HG02610 (cell line): ENCODE results near the gene NKD1.

Experiments
- ATAC-seq: cut with Tn5 transposase; IDR thresholded peaks from one replicate; pipeline ENCODE4 v1.9.1; 2021; ENCODE audit warnings: mild to moderate bottlenecking, moderate library complexity; ENCODE audit not compliant: unreplicated experiment

NKD1 gene

DNA sequence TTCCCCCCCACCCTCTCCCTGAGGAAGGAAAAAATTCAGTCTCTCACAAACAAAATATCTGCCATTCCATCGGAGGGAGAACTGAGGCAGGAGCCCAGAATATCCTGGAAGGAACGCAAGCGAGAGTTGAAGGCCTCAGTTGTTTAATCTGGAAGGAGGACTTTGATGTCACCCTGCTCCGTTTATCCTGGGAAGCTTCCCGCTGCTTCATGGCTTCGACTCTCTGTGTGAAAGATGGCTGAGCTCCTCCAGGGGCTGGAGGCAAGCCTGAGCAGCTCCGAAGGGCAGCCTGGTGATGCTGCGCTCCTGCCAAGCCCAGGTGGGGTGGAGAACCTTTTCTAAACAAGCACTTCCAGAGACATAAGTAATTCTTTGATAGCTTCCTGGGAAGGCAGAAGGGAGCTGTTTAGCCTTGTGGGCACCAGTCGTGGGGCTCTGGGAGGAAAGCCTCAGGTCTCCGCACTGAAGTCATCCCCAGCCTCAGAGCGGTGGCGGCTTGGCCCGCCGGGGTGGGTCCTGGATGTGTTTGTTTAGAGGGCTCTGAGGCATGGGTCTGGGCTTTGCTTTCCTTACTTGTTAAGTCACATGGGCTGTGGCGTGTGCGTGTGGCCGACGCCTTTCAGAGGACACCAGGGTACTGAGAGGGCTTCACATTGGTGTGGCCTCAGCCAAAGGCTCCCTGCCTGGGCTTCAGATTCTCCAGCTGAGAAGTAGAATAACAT, 7.9 kb downstream of the NKD1 start:
- no peak for ATAC-seq

DNA sequence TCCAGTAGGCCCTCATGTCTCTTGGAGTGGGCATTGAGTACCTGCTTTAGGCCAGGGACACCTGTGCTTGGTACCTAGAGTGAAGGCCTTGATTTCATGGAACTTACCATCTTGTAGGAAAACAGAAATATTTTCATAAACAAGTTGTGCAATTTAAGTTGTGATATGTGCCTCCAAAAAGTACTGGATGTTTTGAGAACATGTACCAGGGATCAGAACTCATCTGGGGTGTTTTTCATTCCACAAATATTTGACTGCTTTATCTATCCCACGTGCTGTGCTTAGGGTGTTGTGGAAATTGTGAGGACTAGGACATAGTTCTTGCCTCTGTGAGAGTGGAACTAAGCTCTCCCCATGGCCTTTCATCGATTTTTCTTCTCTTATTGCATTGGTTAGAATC, 8.8 kb downstream of the NKD1 start:
- ATAC-seq = no peak

DNA sequence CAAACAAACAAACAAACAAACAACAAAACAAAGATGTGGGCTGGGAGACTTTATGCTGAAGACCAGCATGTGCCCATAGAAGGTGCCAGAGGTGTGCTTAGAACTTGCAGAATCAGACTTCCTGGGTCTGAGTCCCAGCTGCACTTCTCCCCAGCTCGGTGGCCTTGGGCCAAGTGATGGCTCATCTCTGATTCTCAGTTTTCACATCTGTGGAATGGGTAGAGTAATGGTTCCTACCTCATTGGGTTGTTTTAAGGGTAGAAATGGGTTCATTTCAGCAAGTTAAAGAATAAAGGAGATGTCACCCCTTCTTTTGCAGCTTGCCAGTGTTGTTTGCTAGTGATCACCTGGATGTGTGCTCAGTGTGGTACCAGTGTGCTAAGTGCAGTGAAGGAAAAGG, 10.7 kb downstream of the NKD1 start:
- no peak for ATAC-seq

DNA sequence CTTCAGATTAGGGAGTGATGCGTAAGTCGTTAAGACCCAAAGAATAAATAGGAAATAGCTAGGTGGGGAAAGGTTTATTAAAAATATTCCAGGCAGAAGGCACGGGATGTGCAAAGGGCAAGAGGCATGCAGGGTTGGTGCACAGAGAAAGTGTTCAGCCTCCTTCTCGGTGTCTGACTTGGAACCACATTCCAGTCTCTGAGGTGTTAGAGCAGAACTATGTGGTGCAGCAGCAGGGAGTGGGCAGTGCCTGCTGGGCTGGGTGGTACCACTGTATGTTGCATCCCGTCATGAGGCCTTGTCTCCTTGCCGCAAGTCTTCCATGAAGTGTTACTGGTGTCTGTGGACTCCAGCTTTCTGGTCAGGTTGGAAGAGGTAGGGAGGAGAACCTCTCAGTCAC, 11.1 kb downstream of the NKD1 start:
- ATAC-seq = no peak

DNA sequence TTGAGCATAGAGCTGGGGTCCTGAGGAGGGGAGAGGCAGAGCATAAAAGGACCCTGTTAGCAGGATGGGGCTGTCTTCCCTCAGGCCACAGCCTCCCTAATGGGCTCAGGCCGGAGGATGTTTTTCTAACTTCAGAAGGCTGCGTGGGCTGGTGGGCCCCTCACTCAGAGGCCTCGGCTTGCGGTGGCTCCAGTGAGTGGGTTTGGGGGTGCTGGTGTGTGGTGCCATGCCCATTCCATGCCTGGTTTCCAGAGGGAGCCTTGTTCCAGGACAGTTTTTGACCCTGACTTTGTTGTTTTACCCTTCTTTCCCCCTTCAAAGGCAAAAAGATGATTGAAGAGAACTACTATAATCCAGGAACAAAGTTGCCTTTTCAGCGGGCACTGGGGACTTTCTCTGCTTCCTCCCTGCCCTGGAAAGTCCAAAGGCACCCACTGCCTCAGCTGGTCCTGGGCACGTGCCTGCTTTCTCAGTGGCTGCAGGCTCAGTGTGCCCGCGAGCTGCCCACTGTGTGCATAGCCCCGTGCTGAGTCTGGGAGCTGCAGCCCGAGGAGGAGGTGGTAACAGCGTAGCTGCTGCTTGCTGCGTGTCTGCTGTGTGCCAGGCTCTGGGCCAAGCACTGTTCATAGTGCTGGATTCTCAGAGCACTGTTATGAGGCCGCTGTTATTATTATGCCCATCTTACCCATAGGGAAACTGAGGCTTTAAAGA, 11.8 kb downstream of the NKD1 start:
- no peak for ATAC-seq

DNA sequence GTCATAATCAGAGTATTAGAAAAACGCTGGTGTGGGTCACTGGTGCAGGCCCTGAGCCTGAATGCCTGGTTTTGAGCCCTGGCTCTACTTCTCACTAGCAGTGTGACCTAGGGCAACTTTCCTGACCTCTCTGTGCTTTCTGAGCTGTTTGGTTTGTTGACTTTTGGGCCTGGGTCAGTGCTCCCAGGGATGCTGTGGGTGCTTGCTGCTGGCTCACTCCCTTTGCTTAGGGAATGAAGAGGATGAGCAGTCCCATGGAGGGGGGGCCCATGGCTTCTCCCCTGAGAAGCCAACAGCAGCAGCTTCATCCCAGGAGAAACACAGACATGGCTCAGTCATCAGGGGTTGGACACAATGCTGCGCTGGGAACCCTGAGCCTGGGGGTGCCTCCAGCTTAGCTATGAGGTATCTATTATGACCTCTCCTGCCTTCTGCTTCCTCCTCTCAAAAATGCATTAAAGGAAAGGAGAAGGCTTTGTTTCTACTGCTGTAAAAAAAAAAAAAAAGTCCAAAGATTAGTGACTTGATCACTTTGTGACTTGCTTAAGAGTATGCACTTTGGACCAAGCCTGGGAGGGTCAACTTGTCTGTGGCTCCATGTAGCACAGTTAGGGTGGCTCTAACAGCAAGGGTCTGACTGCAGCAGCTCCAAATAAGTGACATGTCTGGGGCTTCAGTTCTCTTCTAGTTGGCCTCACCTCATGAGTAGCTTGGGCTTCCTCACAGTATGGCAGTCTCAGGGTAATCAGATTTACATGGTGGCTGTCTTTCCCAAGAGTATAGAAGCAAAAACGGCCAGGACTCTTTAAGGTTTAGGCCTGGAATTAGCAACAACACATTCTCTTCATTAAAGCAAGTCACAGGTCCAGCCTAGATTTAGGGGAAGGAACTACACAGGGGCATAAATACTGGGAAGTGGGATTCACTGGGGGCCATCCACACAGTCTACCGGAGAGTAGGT, 13.0 kb downstream of the NKD1 start:
- no peak for ATAC-seq

DNA sequence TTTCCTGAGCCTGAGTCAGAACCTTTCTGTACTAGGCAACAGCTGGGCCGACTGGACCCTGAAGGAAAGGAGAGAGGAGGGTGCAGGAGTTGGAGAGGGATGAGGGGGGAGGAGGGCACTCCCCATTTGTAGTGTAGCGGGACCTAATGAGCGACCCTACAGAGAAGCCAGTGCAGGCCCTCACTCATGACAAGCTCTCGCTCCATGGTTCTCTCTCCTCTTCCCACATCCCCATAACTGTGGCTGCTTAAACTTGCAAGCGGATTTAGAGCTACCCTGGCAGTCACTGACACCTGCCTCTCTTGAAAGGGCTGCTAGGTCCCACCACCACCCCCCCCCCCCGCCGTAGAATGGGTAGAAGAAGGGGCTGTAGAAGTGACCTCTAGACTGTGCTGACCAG, 14.5 kb downstream of the NKD1 start:
- ATAC-seq = no peak

DNA sequence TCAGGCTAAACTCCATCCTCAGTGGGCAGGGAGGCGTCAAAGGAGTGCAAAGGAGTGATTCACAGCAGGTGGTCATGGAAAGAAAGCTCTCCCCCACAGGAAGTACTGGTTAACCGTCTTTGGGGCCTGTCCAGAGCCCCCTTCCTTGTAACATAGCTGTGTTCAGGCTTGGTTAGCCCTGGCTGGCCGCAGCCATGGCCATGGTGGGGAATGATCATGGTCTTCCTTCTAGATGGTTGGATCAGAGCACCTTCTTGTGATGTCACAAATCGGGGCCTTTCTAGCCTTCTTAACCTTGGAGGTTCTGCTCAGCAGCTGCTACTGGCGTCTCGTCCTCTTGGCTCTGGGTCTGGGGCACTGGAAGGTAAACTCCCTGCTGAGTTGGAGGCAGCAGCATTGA, 15.8 kb downstream of the NKD1 start:
- no peak for ATAC-seq

DNA sequence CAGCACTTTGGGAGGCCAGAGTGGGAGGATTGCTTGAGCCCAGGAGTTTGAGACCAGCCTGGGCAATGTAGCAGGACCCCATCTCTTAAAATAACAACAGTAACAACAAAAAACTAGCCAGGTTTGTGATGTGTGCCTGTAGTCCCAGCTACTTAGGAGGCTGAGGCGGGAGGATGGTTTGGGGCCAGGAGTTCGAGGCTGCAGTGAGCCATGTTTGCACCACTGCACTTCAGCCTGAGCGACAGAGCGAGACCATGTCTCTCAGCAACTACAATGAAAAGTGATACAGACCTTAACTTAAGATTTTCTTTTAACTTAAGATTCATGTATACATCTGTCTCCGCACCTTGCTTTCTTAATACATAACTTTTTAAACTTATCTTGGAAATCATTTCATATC, 17.2 kb downstream of the NKD1 start:
- ATAC-seq = no peak

DNA sequence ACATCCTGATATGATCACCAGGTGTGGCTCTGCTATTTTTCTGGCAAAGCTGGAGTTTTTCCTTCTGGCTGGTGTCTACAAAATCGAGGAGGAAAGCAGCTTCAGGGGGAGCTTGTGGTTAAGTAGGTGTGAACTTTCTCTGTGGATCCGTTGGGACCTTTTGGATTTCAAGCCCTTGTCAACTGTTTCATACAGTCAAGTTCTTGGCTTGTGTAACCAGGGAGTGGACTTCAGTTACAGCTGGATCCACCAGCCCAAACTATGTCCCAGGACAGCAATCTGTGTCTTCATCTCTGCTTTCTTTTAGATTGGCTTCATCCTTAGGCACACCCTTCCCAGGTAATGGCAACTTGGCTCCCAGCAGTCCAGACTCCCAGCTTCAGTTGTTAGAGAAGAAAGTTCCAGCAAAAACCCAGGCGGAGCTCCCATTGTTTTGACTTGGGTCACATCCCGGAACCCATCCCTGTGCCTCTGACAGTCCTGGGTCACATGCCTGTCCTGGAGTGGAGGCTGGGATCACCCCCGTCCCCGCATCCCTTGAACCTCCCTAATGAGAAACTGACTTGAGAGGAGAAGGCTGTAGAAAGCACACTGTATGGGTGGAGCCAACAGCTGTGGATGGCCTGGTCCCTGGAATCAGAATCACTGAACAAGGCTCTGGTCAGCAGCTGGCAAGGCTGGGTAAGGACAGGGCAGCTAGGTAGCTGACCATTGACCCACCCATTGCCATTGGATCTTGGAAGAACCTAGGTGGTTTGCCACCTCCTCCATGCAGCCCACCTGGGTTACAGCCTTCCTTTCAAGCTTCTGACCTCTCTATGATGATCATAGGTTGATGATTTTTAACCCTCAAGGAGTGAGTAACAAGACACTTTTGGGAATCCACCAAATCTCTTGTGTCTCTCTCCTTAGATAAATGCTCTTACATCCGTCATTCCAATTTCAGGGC, 18.1 kb downstream of the NKD1 start:
- no peak for ATAC-seq

DNA sequence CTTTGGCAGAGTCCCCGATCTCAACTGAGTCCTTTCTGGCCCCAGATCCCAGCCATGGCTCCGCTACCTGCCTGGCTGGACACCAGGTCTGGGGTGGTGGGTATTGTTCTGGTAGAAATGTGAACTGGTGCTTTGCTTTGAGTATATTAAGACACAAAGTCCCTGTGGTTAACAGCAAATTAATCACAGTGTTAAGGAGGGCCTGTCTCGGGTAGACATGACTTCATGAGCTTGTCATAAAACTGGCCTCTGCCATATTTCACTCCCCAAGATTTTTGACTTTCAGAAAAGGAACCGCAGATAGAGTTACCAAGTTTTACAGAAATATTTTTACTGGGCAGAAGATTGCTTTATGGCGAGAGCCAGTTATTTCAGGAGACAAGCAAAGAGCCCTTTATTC, 19.5 kb downstream of the NKD1 start:
- ATAC-seq = no peak

DNA sequence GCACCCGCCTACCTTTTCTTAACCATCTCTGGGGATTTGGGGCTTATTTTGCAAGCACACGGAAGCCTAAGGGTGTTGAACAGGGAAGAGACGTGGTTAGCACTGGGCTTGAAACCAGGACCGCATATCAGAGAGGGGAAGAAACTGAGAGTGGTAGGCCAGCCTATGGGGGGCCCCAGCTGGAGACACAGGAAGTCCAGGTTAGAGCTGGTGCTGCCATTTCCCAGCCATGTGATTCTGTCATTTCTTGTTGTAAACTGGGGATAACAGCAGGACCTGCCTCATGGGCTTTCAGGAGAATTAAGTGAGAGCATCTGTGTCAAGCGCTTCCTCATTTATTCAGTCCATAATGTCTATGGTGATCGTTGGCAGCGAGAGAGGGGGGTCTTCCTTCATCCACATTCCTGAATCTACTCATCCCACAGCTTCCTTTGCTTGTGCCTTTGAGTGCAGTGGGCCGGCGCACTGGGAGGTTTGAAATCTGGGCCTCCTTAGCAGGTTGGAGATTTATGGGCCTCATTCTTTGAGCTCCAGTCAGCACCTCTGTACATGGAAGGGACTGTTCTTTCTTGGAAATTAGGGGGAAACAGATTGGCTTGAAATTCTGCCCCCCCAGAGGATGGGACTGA, 20.1 kb downstream of the NKD1 start:
- ATAC-seq = no peak

DNA sequence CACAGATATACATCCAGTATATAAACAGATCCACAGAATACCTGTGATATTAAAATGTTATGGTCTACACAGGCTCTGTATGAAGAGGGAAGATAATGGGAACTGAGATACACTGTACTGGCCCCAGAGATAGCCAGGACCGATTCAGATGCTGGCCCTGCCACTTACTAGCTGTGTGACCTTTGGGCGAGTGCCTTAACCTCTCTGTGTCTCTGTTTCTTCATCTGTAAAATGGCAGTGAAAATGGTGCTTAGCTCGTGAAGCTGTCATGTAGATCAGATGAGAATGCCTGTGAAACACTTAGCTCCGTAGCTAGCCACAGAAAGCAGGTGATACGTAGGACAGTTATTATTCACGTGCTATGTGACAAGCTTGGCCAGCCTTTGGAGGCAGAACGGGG, 22.2 kb downstream of the NKD1 start:
- no peak for ATAC-seq

DNA sequence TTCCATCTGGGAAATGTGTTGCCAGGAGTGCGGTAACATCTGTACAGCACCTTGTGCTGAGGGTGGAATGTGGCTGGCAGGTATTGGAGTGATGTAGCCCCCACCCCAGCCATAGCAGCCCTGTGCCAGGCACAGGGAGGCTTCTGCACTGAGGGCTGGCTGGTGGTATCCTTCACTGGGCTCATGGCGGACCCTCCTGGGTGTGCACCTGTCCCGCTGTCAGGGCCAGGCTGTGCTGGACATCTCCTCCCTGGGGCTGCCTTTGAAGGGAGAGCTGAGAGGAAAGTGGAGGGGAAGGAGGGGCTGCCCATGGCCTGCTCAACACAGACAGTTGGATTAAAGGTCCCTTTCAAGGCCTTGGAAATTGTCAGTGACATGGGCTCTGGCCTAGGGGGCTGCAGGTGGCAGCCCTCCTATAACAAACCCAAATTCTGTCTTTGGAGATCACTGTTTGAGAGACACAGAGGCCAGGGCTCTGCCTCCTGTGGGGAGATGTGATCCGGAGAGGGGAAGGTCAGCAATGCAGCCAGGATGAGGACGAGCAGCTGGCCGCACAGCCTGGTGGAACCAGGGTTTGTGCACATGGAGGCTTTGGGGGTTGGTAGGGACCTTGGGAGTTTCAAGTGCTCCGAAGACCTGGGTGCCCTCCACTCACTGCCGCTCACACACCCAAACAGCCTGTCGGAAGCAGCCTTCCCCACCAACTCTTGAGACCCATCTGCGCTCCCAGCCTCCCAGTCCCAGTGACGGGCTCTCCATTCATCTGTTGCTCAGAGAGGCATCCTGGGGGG, 22.8 kb downstream of the NKD1 start:
- no peak for ATAC-seq

DNA sequence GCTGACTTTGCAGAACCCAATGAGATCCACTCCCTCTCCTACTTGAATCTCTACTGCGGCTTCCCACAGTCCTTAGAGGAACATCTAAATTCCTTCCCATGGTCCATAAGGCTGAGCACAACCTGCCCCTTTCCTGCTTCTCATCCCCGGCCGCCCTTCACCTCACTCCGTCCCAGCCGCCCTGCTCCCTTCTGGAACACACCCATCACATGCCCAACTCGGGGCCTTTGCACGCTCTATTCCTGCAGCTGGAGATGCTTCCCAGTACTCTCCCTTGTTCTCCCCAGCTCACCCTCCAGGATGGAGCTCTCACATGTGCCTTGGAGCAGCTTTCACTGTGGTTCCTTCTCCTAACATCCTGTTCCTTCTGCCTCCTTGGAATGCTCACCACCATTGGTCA, 23.6 kb downstream of the NKD1 start:
- no peak for ATAC-seq

DNA sequence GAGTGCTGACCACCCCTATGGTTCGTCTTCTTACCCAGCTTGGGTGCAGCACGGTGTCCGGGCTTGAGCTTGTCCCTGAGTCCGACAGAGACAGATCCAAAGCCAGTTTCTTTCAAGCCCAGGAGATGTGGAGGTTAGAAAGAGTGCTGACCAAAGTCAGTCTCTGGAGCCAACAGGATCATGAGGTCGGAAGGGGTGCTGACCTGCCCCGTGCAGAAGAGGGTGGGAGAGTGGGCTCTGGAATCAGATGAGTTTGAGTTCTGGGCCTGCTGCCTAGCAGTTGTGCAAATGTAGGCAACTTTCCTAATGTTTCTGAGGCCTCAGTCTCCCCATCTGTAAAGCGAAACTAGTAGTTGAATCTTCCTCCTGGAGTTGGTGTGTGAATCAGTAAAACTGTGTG, 24.5 kb downstream of the NKD1 start:
- ATAC-seq = no peak

DNA sequence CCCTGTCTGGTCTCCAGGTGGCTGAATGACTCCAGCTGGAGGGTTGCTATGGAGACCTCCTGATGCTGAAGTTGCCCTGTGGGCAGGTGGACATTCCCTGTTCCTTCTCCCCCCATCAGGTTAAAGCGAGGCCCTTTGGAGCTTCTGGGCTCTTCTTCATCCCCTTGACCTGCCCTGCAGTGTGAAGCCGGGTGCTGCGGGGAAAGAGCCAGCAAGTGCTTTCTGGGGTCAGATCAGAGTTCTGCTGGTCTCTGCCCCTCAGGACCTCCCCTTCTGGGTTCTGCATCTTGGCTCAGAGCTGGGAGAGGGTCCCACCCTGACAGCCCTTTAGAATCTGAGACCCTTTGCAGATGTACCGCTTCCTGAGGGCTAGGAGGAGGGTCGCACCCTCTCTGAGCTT, 25.1 kb downstream of the NKD1 start:
- no peak for ATAC-seq

DNA sequence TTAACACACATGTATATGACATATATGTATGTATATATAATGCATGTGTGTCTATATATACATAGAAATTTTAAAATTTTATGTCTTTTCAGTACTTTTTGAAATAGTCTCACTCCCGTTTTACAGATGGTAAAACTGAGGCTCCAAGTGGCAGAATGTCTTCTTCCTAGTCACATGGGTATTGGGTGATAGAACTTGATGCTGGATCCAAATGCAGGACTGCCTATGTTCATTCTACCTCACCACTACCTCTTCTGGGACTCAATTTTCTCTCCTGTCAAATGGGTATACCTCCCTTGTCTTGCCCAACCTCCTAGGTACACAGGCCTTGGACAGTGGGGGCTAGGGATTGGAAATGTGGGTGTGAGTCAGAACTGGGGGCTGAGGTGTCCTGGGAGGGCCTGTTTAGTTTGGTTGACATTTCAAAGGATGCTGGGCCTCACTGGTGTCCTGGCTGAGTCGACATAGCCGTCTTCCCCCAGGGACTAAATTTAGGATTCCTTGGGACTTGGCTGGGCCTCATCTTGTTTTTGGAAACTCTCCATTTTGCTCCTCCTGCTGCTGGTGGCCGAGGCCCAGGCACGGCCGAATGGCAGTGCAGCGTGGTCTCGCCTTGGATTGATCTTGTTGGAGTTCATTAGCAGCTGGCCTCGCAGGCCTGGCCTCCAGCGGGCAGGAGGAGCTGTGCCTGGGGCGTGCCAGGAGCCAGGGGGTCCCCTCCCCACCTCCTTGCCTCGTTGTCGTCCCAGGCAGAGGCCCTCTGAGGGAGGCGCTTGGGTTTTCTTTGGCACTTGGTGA, 25.9 kb downstream of the NKD1 start:
- no peak for ATAC-seq

DNA sequence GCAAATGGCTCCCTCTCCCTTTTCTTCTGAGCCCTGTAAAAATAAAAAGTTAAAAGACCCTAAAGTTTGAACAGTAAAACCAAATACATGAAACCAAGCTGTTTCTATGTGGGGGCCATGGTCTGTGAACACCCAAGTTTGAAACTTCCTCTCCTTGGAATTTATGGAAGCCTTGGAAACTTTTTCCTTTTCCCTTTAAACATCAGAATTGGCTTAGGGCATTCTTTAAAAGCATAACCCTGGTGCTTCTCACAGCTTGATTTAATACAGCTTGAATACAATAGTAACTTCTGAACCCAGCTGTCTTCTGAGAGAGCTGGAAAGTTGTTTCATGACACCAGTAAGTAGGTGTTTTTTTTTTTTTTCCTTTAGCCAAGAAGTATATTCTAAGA, 26.5 kb downstream of the NKD1 start:
- no peak for ATAC-seq
